ENCODE measurements around the gene MYEOV.

- TF ChIP-seq CTCF (IDR thresholded peaks at IDR 0.05) = no peak
- no peak for TF ChIP-seq EZH2 (IDR thresholded peaks at IDR 0.05; ENCODE audit: borderline replicate concordance, insufficient read depth, low read depth, low read length, poor library complexity, severe bottlenecking)
Observed at GRCh38 chr11:69264486-69264885, 29.5 kb upstream of the MYEOV start.
